Vagina (tissue), 2 donors: ENCODE measurements around the gene SIGLEC14. TPM values are rescaled to one million over a fixed set of nuclear protein-coding genes. Genes with fewer than 3 reads are reported as not detected.

Experiments used
- DNase-seq, 2 donors: peaks; one replicate each; pipeline ENCODE4 v3.0.0-alpha.2; 2017; ENCODE audit errors: extremely low spot score in 2 of 2
- H3K27ac ChIP-seq: fragments of 200-600 bp; sonication (generic); one replicate; pipeline ENCODE4 v1.5.1; 2019
- H3K27me3 ChIP-seq: fragments of 200-600 bp; sonication (generic); one replicate; pipeline ENCODE4 v1.5.1; 2019
- H3K36me3 ChIP-seq, 2 donors: fragments of 200-600 bp; sonication (generic); one replicate each; pipeline ENCODE4 v1.5.1; 2017 to 2019
- H3K4me1 ChIP-seq: fragments of 200-600 bp; sonication (generic); one replicate; pipeline ENCODE4 v1.5.1; 2019
- H3K4me3 ChIP-seq, 2 donors: fragments of 200-600 bp; sonication (generic); 1 replicate in 1 of 2; 2 replicates in 1 of 2; pipeline ENCODE4 v1.5.1; 2016 to 2019
- H3K9me3 ChIP-seq: fragments of 200-600 bp; sonication (generic); one replicate; pipeline ENCODE4 v1.5.1; 2019
- POLR2A ChIP-seq, 2 donors: fragments of 450-650 bp; IDR thresholded peaks; one replicate each; pipeline ENCODE4 v1.6.1; 2017; ENCODE audit warnings: antibody characterized with exemption in 2 of 2, mild to moderate bottlenecking in 2 of 2, moderate library complexity in 2 of 2
- POLR2AphosphoS5 ChIP-seq, 2 donors: sonication (generic); formaldehyde crosslinking; IDR thresholded peaks; one replicate each; pipeline ENCODE4 v1.9.0; 2017; ENCODE audit warnings: antibody characterized with exemption in 2 of 2, mild to moderate bottlenecking in 2 of 2, low read depth in 1 of 2; ENCODE audit not compliant: insufficient read depth in 1 of 2
- intact Hi-C: fragments of 100-400 bp; cut with DNase I; formaldehyde crosslinking; loops from one replicate; pipeline ENCODE4 v1.15.1; 2023
- total RNA-seq: library from RNA; depleted of rRNA; stranded (reverse); fragments of >200 nt; gene quantifications from one replicate; pipeline ENCODE4 v1.2.3, GENCODE V29; 2016
- TF ChIP-seq, protein P1 (sequence below), 3 experiments: fragments of 450-650 bp in 2 of 3; fragments of 200-600 bp in 1 of 3; sonication (generic) in 1 of 3; IDR thresholded peaks; one replicate each; pipeline ENCODE4 v1.5.1; 2017 to 2019; ENCODE audit warnings: antibody characterized with exemption in 3 of 3, mild to moderate bottlenecking in 2 of 3, moderate library complexity in 2 of 3

SIGLEC14 gene
- total RNA-seq, 1 donor from 2014 or later, result not detected

DNA sequence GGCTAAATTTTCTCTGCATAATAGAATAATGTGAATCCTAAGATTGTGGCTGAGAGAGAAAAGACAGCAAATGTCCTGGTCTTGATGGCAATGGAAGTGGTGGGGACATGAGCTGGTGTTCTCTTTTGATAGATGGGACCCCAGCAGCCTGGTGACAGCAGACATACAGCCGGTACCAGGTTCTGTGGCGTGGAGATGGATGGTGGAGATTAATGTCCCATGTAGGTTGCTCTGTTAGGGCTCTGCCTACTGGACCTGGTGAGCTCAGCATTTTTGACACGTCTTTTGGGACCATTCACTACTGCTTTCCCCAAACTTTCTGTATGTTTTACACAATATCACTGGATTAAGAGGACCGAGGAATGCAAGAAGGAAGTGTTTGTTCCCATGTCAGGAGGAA, 8.2 kb upstream of the SIGLEC14 start:
- intact Hi-C loops, result no loop called here
- no peaks in the 10 kb centered on the region for H3K4me1 ChIP-seq

DNA sequence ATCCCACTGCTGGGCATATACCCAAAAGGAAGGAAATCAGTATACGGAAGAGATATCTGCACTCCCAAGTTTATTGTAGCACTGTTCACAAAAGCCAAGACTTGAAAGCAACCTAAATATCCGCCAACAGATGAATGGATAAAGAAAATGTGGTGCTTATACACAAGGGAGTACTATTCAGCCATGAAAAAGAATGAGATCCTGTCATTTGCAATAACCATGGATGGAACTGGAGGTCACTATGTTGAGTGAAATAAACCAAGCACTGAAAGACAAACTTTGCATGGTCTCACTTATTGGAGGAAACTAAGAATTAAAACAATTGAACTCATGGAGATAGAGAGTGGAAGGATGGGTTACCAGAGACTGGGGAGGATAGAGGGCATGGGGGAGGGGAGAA, 6.5 kb upstream of the SIGLEC14 start:
- no peak for TF ChIP-seq POLR2AphosphoS5 (IDR thresholded peaks at IDR 0.05; ENCODE audit: insufficient read depth in 1 of 2, low read depth in 1 of 2)
- TF ChIP-seq POLR2A (IDR thresholded peaks at IDR 0.05), result no peak
- TF ChIP-seq, protein P1, sequence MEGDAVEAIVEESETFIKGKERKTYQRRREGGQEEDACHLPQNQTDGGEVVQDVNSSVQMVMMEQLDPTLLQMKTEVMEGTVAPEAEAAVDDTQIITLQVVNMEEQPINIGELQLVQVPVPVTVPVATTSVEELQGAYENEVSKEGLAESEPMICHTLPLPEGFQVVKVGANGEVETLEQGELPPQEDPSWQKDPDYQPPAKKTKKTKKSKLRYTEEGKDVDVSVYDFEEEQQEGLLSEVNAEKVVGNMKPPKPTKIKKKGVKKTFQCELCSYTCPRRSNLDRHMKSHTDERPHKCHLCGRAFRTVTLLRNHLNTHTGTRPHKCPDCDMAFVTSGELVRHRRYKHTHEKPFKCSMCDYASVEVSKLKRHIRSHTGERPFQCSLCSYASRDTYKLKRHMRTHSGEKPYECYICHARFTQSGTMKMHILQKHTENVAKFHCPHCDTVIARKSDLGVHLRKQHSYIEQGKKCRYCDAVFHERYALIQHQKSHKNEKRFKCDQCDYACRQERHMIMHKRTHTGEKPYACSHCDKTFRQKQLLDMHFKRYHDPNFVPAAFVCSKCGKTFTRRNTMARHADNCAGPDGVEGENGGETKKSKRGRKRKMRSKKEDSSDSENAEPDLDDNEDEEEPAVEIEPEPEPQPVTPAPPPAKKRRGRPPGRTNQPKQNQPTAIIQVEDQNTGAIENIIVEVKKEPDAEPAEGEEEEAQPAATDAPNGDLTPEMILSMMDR (IDR thresholded peaks at IDR 0.05), result no peak
- intact Hi-C loops, result no loop called here
- no peaks in the 10 kb centered on the region for H3K9me3 ChIP-seq
- H3K4me1 ChIP-seq, result no peaks in the 10 kb centered on the region
- H3K36me3 ChIP-seq, result no peaks in the 10 kb centered on the region
- H3K4me3 ChIP-seq, result no peak overlapping the region
- H3K27me3 ChIP-seq, result no peaks in the 10 kb centered on the region
- no peak for DNase-seq
- no peak overlapping the region for H3K27ac ChIP-seq

More for the DNA sequence above, 8.2 kb upstream of the SIGLEC14 start:
- Histone ChIP-seq H3K27ac (no peak overlapping the region), H3K9me3 (no peaks in the 10 kb centered on the region), H3K4me3 (no peak overlapping the region), H3K27me3 (no peaks in the 10 kb centered on the region), H3K36me3 (no peaks in the 10 kb centered on the region)
- TF ChIP-seq POLR2AphosphoS5 (IDR thresholded peaks at IDR 0.05; ENCODE audit: insufficient read depth in 1 of 2, low read depth in 1 of 2) (no peak), POLR2A (IDR thresholded peaks at IDR 0.05) (no peak)
- TF ChIP-seq, protein P1 (IDR thresholded peaks at IDR 0.05), result no peak
- DNase-seq, result no peak

DNA sequence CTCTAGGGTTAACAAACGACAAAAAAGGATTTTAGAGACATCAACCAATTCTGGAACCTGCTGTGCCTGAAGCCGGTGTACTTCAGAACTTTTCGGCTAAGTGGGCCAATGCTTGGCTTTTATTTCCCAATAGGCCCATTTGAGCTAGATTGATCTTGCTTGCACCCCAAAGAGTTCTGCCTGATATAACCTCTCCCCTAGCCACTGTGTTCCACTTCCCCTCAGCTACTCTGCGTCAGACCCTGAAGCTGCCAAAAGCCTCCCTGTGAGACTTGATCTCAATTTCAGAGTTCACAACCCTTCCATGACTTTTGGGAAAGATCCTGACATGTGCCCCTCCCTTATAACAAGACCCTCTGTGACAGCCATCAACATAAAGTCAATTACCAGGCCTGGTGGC, 5.6 kb upstream of the SIGLEC14 start:
- no peak for DNase-seq
- Histone ChIP-seq H3K27me3 (no peaks in the 10 kb centered on the region), H3K4me1 (no peaks in the 10 kb centered on the region), H3K36me3 (no peaks in the 10 kb centered on the region), H3K27ac (no peak overlapping the region), H3K9me3 (no peaks in the 10 kb centered on the region), H3K4me3 (no peak overlapping the region)
- TF ChIP-seq POLR2A (IDR thresholded peaks at IDR 0.05) (no peak), POLR2AphosphoS5 (IDR thresholded peaks at IDR 0.05; ENCODE audit: insufficient read depth in 1 of 2, low read depth in 1 of 2) (no peak)
- TF ChIP-seq, protein P1 (IDR thresholded peaks at IDR 0.05), result no peak
- intact Hi-C loops, result no loop called here

DNA sequence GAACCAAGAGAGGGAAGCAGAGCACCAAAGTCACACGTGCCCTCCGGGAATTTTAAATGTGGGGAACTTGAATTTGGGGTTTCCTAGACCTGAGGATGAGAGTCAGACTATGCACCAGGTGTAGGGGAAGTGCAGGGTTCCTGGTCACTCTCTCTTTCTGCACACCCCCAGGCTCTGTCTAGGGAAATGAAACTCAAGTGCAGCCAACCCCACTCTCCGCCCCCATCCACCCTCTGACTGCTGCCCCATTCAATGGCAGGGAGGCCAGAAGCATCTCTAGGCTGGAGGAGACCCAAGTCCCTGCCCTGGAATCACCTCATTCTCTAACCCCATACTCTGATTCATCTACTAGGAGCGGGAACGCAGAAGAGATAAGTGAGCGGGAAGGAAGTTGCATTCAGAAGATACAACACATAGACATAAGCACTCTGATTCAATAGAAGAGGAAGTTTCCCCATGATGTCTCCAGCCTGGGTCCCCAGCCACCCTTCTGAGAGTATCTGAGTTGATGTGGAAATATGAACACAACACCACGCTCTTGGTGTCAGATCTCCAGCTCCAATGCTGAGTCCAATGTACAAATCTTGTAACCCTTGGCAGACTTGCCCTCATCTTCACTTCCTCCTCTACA, 4.7 kb upstream of the SIGLEC14 start:
- intact Hi-C loops, result no loop called here
- Histone ChIP-seq H3K36me3 (no peaks in the 10 kb centered on the region), H3K27me3 (no peaks in the 10 kb centered on the region), H3K4me3 (no peak overlapping the region), H3K9me3 (no peaks in the 10 kb centered on the region), H3K4me1 (no peaks in the 10 kb centered on the region), H3K27ac (no peak overlapping the region)
- TF ChIP-seq POLR2A (IDR thresholded peaks at IDR 0.05), result no peak
- no peak for TF ChIP-seq POLR2AphosphoS5 (IDR thresholded peaks at IDR 0.05; ENCODE audit: insufficient read depth in 1 of 2, low read depth in 1 of 2)
- TF ChIP-seq, protein P1 (IDR thresholded peaks at IDR 0.05), result no peak
- DNase-seq, result no peak

DNA sequence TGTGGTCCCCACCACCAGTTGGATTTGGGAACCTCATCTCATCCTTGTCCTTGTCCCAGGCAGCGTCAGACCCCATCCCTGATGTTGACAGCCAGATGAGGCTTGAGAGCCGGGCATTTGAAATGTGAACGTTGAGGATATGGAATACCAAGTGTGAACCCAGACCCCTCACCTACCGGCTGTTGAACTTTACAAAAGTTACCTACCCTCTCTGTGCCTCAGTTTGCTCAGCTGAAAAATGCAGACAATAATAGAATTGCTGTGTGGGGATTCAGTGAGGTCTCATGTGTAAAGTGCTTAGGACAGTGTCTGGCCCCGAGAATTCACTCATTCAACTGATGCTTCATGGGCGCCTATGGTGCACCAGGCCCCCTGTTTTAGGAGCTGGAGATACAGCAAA, 693 bp upstream of the SIGLEC14 start:
- H3K4me1 ChIP-seq, result no peaks in the 10 kb centered on the region
- H3K27ac ChIP-seq, result no peak overlapping the region
- intact Hi-C loops, result no loop called here
- H3K9me3 ChIP-seq, result no peaks in the 10 kb centered on the region
- no peak for DNase-seq
- H3K4me3 ChIP-seq, result no peak overlapping the region
- H3K36me3 ChIP-seq, result no peaks in the 10 kb centered on the region
- TF ChIP-seq POLR2A (IDR thresholded peaks at IDR 0.05) (no peak), POLR2AphosphoS5 (IDR thresholded peaks at IDR 0.05; ENCODE audit: insufficient read depth in 1 of 2, low read depth in 1 of 2) (no peak)
- TF ChIP-seq, protein P1 (IDR thresholded peaks at IDR 0.05), result no peak
- no peaks in the 10 kb centered on the region for H3K27me3 ChIP-seq
